Uterus (tissue), 4 donors: ENCODE measurements around the gene COL4A2. TPM values are rescaled to one million over a fixed set of nuclear protein-coding genes. Genes with fewer than 3 reads are reported as not detected.

ENCODE experiments used
- DNase-seq, 2 donors: peaks; one replicate each; pipeline ENCODE4 v3.0.0-alpha.2; 2019 to 2020
- H3K27ac ChIP-seq, 2 donors: fragments of 200-600 bp; sonication (generic); 1 replicate in 1 of 2; 2 replicates in 1 of 2; pipeline ENCODE4 v1.5.1; 2016 to 2018
- H3K27me3 ChIP-seq, 2 donors: fragments of 200-600 bp; sonication (generic); one replicate each; pipeline ENCODE4 v1.5.1; 2018 to 2019; ENCODE audit warnings: control low read depth in 1 of 2
- H3K36me3 ChIP-seq, 2 donors: fragments of 200-600 bp; sonication (generic); one replicate each; pipeline ENCODE4 v1.5.1; 2019; ENCODE audit warnings: control low read depth in 1 of 2
- H3K4me1 ChIP-seq, 2 donors: fragments of 200-600 bp; sonication (generic); one replicate each; pipeline ENCODE4 v1.5.1; 2018 to 2019; ENCODE audit warnings: control low read depth in 1 of 2
- H3K4me3 ChIP-seq, 2 donors: fragments of 200-600 bp; sonication (generic); 1 replicate in 1 of 2; 2 replicates in 1 of 2; pipeline ENCODE4 v1.5.1; 2018 to 2019; ENCODE audit warnings: mild to moderate bottlenecking in 1 of 2
- H3K9me3 ChIP-seq, 2 donors: fragments of 200-600 bp; sonication (generic); one replicate each; pipeline ENCODE4 v1.5.1; 2019; ENCODE audit warnings: control low read depth in 1 of 2
- CTCF ChIP-seq, 4 experiments: fragments of 200-600 bp in 2 of 4; fragments of 450-650 bp in 2 of 4; sonication (generic) in 2 of 4; IDR thresholded peaks; one replicate each; pipeline ENCODE4 v1.5.1; 2016 to 2019; ENCODE audit warnings: antibody characterized with exemption in 4 of 4, mild to moderate bottlenecking in 2 of 4, moderate library complexity in 1 of 4
- POLR2A ChIP-seq, 2 donors: fragments of 450-650 bp; IDR thresholded peaks; one replicate each; pipeline ENCODE4 v1.6.1; 2016; ENCODE audit warnings: antibody characterized with exemption in 2 of 2, mild to moderate bottlenecking in 1 of 2, moderate library complexity in 1 of 2
- intact Hi-C: fragments of 100-400 bp; cut with DNase I; formaldehyde crosslinking; loops from one replicate; pipeline ENCODE4 v1.15.1; 2023; ENCODE audit warnings: low total_unique reads
- total RNA-seq, 4 donors: library from RNA; depleted of rRNA in 3 of 4; stranded (reverse); fragments of >200 nt in 3 of 4; gene quantifications; one replicate each; pipeline versions ENCODE4 v1.1.0 to v1.2.4, GENCODE V29; 2014 to 2023
- donor health status: DM: yes; HTN: yes; CAD: no.

Gene COL4A2
- total RNA-seq, 4 donors from 2014 or later = 157 to 606 (median 284) TPM

- Histone ChIP-seq H3K4me1 (peaks cover 11 to 42% of the 10 kb centered on the region in 2 donors), H3K9me3 (no peaks in the 10 kb centered on the region), H3K36me3 (no peaks in the 10 kb centered on the region), H3K27ac (peak overlapping the region; percentile 96 to 98), H3K27me3 (no peaks in the 10 kb centered on the region), H3K4me3 (peak overlapping the region in 1 of 2 donors; percentile 27)
- DNase-seq = peak in 1 of 2 donors; percentile 69
- TF ChIP-seq CTCF (IDR thresholded peaks at IDR 0.05) (no peak), POLR2A (IDR thresholded peaks at IDR 0.05) (no peak)
- intact Hi-C loops = no loop called here
These were observed 90.5 kb downstream of the COL4A2 start for GRCh38 chr13:110397436-110398115.

GRCh38 chr13:110398564-110399507 is 91.8 kb downstream of the COL4A2 start:
- TF ChIP-seq POLR2A (IDR thresholded peaks at IDR 0.05) (no peak), CTCF (IDR thresholded peaks at IDR 0.05) (no peak)
- intact Hi-C loops = no loop called here
- Histone ChIP-seq H3K36me3 (no peaks in the 10 kb centered on the region), H3K4me1 (peaks cover 11 to 41% of the 10 kb centered on the region in 2 donors), H3K4me3 (no peak overlapping the region), H3K9me3 (no peaks in the 10 kb centered on the region), H3K27me3 (no peaks in the 10 kb centered on the region), H3K27ac (peak overlapping the region; percentile 96 to 98)
- peak in 1 of 2 donors; percentile 6 for DNase-seq

GRCh38 chr13:110399801-110400200 is 92.7 kb downstream of the COL4A2 start:
- DNase-seq = no peak
- H3K36me3 ChIP-seq = no peaks in the 10 kb centered on the region
- TF ChIP-seq POLR2A (IDR thresholded peaks at IDR 0.05) = no peak
- TF ChIP-seq CTCF (IDR thresholded peaks at IDR 0.05) = no peak
- H3K4me1 ChIP-seq = peaks cover 5 to 41% of the 10 kb centered on the region in 2 donors
- H3K4me3 ChIP-seq = no peak overlapping the region
- peak overlapping the region; percentile 96 to 98 for H3K27ac ChIP-seq
- no peaks in the 10 kb centered on the region for H3K27me3 ChIP-seq
- intact Hi-C loops = no loop called here
- H3K9me3 ChIP-seq = no peaks in the 10 kb centered on the region

GRCh38 chr13:110400786-110401533 is 93.9 kb downstream of the COL4A2 start:
- no peak for TF ChIP-seq CTCF (IDR thresholded peaks at IDR 0.05)
- TF ChIP-seq POLR2A (IDR thresholded peaks at IDR 0.05) = no peak
- H3K36me3 ChIP-seq = no peaks in the 10 kb centered on the region
- H3K4me3 ChIP-seq = no peak overlapping the region
- H3K27me3 ChIP-seq = no peaks in the 10 kb centered on the region
- peak in 1 of 2 donors; percentile 73 for DNase-seq
- peak overlapping the region; percentile 96 to 98 for H3K27ac ChIP-seq
- peaks cover 5 to 31% of the 10 kb centered on the region in 2 donors for H3K4me1 ChIP-seq
- no peaks in the 10 kb centered on the region for H3K9me3 ChIP-seq
- intact Hi-C loops = no loop called here
